GM18499 (cell line): ENCODE data around the gene FHIT.

Experiments used
- ATAC-seq: cut with Tn5 transposase; IDR thresholded peaks from one replicate; pipeline ENCODE4 v1.9.1; 2021; ENCODE audit warnings: moderate number of reproducible peaks; ENCODE audit not compliant: insufficient read depth, unreplicated experiment

The FHIT gene

GRCh38 chr3:60065227-60065868 is 1185.9 kb downstream of the FHIT start:
- ATAC-seq, result no peak

GRCh38 chr3:60064210-60065178 is 1186.8 kb downstream of the FHIT start:
- ATAC-seq, result no peak

- no peak for ATAC-seq
Observed at GRCh38 chr3:60056404-60056803, 1194.8 kb downstream of the FHIT start.

- no peak for ATAC-seq
Observed at GRCh38 chr3:60055765-60056164, 1195.5 kb downstream of the FHIT start.

- ATAC-seq, result no peak
Observed at GRCh38 chr3:60053526-60054265, 1197.6 kb downstream of the FHIT start.

- ATAC-seq, result no peak
Observed at GRCh38 chr3:60048447-60048848, 1202.8 kb downstream of the FHIT start.

GRCh38 chr3:60047426-60048200 is 1203.6 kb downstream of the FHIT start:
- no peak for ATAC-seq

- no peak for ATAC-seq
Observed at GRCh38 chr3:60046210-60046609, 1205.0 kb downstream of the FHIT start.

- no peak for ATAC-seq
Observed at GRCh38 chr3:60045686-60046085, 1205.6 kb downstream of the FHIT start.

- ATAC-seq, result no peak
Observed at GRCh38 chr3:60036803-60037202, 1214.4 kb downstream of the FHIT start.

- no peak for ATAC-seq
Observed at GRCh38 chr3:60033901-60034453, 1217.3 kb downstream of the FHIT start.

- ATAC-seq, result no peak
Observed at GRCh38 chr3:60030982-60031381, 1220.3 kb downstream of the FHIT start.

- no peak for ATAC-seq
Observed at GRCh38 chr3:60028233-60028632, 1223.0 kb downstream of the FHIT start.

GRCh38 chr3:60027335-60027734 is 1223.9 kb downstream of the FHIT start:
- no peak for ATAC-seq

GRCh38 chr3:60025096-60026050 is 1225.9 kb downstream of the FHIT start:
- no peak for ATAC-seq

GRCh38 chr3:60024400-60024799 is 1226.9 kb downstream of the FHIT start:
- no peak for ATAC-seq

- ATAC-seq, result no peak
Observed at GRCh38 chr3:60023189-60023588, 1228.1 kb downstream of the FHIT start.

GRCh38 chr3:60017631-60018030 is 1233.6 kb downstream of the FHIT start:
- ATAC-seq, result no peak
